GM23248 (cell line): Measurements from ENCODE around the gene MOV10L1. TPM values are rescaled to one million over a fixed set of nuclear protein-coding genes. Genes with fewer than 3 reads are reported as not detected.

Experiments used
- DNase-seq: peaks from one replicate; pipeline ENCODE4 v3.0.0-alpha.2; 2015
- H2AFZ ChIP-seq: fragments of 200-600 bp; sonication (generic); 2 replicates; pipeline ENCODE4 v1.6.1; 2016; ENCODE audit warnings: antibody characterized with exemption
- H3F3A ChIP-seq: fragments of 200-600 bp; sonication (generic); 2 replicates; pipeline ENCODE4 v1.6.1; 2016; ENCODE audit warnings: mild to moderate bottlenecking, antibody characterized with exemption, mixed run types; ENCODE audit not compliant: insufficient read depth
- H3K27ac ChIP-seq: fragments of 200-600 bp; sonication (generic); 2 replicates; pipeline ENCODE4 v1.5.1; 2016; ENCODE audit warnings: mild to moderate bottlenecking
- H3K27me3 ChIP-seq: fragments of 200-600 bp; sonication (generic); replicated peaks from 2 replicates; pipeline ENCODE4 v1.6.1; 2016; ENCODE audit warnings: mild to moderate bottlenecking; ENCODE audit not compliant: insufficient read depth
- H3K36me3 ChIP-seq: fragments of 200-600 bp; sonication (generic); 2 replicates; pipeline ENCODE4 v1.6.1; 2016; ENCODE audit warnings: low read depth, mild to moderate bottlenecking
- H3K4me1 ChIP-seq: fragments of 200-600 bp; sonication (generic); 2 replicates; pipeline ENCODE4 v1.6.1; 2016; ENCODE audit warnings: mild to moderate bottlenecking; ENCODE audit not compliant: insufficient read depth
- H3K4me2 ChIP-seq: fragments of 200-600 bp; sonication (generic); one replicate; pipeline ENCODE4 v1.6.1; 2016; ENCODE audit warnings: mild to moderate bottlenecking; ENCODE audit not compliant: unreplicated experiment
- H3K4me3 ChIP-seq: fragments of 200-600 bp; sonication (generic); 2 replicates; pipeline ENCODE4 v1.5.1; 2016; ENCODE audit warnings: mild to moderate bottlenecking
- H3K79me2 ChIP-seq: fragments of 200-600 bp; sonication (generic); 2 replicates; pipeline ENCODE4 v1.6.1; 2016; ENCODE audit warnings: mild to moderate bottlenecking; ENCODE audit not compliant: insufficient read depth
- H3K9ac ChIP-seq: fragments of 200-600 bp; sonication (generic); 2 replicates; pipeline ENCODE4 v1.6.1; 2016; ENCODE audit warnings: mild to moderate bottlenecking
- H3K9me2 ChIP-seq: fragments of 200-600 bp; sonication (generic); 2 replicates; pipeline ENCODE4 v1.6.1; 2016; ENCODE audit warnings: mixed run types, mild to moderate bottlenecking, moderate library complexity; ENCODE audit not compliant: insufficient read depth
- H3K9me3 ChIP-seq: fragments of 200-600 bp; sonication (generic); one replicate; pipeline ENCODE4 v1.6.1; 2017; ENCODE audit warnings: low read depth
- H4K20me1 ChIP-seq: fragments of 200-600 bp; sonication (generic); 2 replicates; pipeline ENCODE4 v1.6.0; 2016; ENCODE audit not compliant: insufficient read depth
- EZH2 ChIP-seq: fragments of 200-600 bp; sonication (generic); IDR thresholded peaks from 2 replicates; pipeline ENCODE4 v1.6.1; 2018; ENCODE audit warnings: antibody characterized with exemption, mild to moderate bottlenecking; ENCODE audit not compliant: insufficient read depth, poor library complexity, severe bottlenecking
- EZH2phosphoT487 ChIP-seq: fragments of 200-600 bp; sonication (generic); IDR thresholded peaks from 2 replicates; pipeline ENCODE4 v1.6.1; 2018; ENCODE audit warnings: antibody characterized with exemption, moderate library complexity, mild to moderate bottlenecking, low read depth; ENCODE audit not compliant: insufficient read depth
- WGBS, 2 experiments: methylation state at CpG; one replicate each; pipeline ENCODE4 v1.1.6; 2015 to 2017; ENCODE audit warnings: low lambda C conversion rate in 2 of 2, low coverage in 1 of 2; ENCODE audit errors: missing lambda C conversion rate in 2 of 2; 5-methylcytosine and 5-hydroxymethylcytosine counted together
- in situ Hi-C: fragments of 300-500 bp; cut with MboI; formaldehyde crosslinking; loops from 2 replicates; pipeline ENCODE4 v1.15.0; 2020
- polyA plus RNA-seq: library from polyadenylated mRNA; unstranded; fragments of >200 nt; fragmentation: Nextera tagmentation; extraction: Ambion mirVana; gene quantifications from 2 replicates; pipeline ENCODE4 v1.2.1, GENCODE V29; 2016
- total RNA-seq: library from RNA; depleted of rRNA; stranded (reverse); fragments of >200 nt; shearing (Covaris generic); gene quantifications from 2 replicates; pipeline ENCODE4 v1.2.3, GENCODE V29; 2014

The MOV10L1 gene
- total and polyA plus RNA-seq, 2 experiments from 2014 or later: not detected

DNA sequence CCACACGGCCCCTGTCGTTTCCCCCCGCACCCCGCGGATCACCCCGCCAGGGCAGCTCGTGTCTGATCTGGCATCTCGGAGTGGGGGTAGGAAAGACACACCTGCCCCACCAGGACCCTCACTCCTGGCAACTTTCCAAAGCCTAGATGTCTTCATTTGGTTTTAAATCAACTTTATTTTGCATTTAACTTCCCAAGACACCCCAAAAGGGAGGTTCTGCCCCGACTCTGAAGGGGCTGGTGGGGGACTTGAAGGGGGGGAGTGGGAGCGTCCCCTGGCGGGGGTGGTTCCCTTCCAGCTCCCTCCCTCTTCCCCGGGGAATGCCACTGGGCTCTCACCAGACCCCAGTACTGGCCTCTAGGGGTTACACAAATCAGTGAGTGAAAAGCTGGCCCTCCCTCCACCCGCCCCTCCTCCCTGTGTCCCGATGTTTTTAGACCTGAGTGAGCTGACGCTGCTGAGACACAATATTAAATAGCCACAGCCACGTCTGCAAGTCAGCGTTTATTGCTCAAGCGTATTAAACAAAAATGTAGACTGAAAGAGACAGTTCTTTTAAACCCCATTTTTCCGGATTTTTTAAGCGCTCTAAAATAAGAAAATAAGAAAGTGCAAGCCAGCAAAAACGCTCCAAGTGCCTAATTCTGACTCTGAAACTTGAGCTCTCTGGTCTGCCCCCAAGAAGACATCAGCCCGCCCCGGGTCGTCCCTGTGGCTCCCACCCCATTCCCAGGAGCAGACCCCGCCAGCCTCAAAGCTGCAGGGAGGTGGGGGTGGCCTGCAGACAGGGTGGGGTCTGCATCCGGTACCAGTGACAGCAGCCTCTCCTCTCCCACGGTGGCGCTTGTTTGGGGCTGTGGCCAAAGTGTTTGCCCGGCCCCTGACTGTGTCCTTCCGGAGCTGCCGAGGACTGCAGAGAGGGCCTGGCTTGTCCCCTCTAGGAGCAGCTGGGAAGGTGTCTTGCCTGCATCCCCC, 30.6 kb upstream of the MOV10L1 start:
- no peaks in the 10 kb centered on the region for H3K36me3 ChIP-seq
- H3K9me3 ChIP-seq: no peaks in the 10 kb centered on the region
- in situ Hi-C loops: no loop called here
- H3F3A ChIP-seq: no peaks in the 10 kb centered on the region
- H3K4me3 ChIP-seq: peak overlapping the region; percentile 31
- peak overlapping the region; percentile 68 for H3K4me2 ChIP-seq
- H3K9ac ChIP-seq: no peak overlapping the region
- no peaks in the 10 kb centered on the region for H4K20me1 ChIP-seq
- no peaks in the 10 kb centered on the region for H3K9me2 ChIP-seq
- 1 to 5% methylated on average over 27 to 31 of the region's 31 CpGs for WGBS, 2 experiments
- no peak overlapping the region; the same call in 1 of the 2 replicates for H2AFZ ChIP-seq
- TF ChIP-seq EZH2phosphoT487: no peak
- peak; percentile 76 for TF ChIP-seq EZH2
- peaks cover 29% of the 10 kb centered on the region for H3K27me3 ChIP-seq
- no peak overlapping the region for H3K27ac ChIP-seq
- peak; percentile 47 for DNase-seq
- H3K79me2 ChIP-seq: no peaks in the 10 kb centered on the region
- no peaks in the 10 kb centered on the region for H3K4me1 ChIP-seq

DNA sequence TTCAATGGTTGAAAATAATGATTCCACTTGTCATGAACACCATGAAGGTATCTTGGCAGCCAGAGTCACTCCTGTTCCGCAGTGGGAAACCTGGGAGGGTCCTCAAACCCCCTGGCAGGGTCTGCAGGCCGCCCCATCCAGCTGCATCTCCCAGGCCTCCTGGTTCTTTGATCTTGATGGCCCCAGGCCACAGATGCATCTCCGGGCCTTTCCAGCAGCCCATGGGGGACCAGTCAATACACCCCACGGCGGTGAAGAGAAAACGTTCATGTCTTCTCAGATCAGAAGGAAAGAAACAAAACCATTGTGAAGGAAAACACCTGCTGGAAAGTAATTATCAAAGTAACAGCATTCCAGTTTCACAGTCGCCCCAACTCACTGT, 29.9 kb upstream of the MOV10L1 start:
- Histone ChIP-seq H3K27ac (no peak overlapping the region), H3K4me3 (no peak overlapping the region), H3K4me2 (no peak overlapping the region), H3K9me3 (no peaks in the 10 kb centered on the region), H3K36me3 (no peaks in the 10 kb centered on the region), H2AFZ (no peak overlapping the region), H4K20me1 (no peaks in the 10 kb centered on the region), H3K27me3 (peaks cover 29% of the 10 kb centered on the region), H3K79me2 (no peaks in the 10 kb centered on the region), H3F3A (no peaks in the 10 kb centered on the region), H3K4me1 (no peaks in the 10 kb centered on the region), H3K9ac (no peak overlapping the region), H3K9me2 (no peaks in the 10 kb centered on the region)
- in situ Hi-C loops: no loop called here
- 64 to 82% methylated on average over 7 of the region's 7 CpGs for WGBS, 2 experiments
- no peak for DNase-seq
- TF ChIP-seq EZH2 (no peak), EZH2phosphoT487 (no peak)

DNA sequence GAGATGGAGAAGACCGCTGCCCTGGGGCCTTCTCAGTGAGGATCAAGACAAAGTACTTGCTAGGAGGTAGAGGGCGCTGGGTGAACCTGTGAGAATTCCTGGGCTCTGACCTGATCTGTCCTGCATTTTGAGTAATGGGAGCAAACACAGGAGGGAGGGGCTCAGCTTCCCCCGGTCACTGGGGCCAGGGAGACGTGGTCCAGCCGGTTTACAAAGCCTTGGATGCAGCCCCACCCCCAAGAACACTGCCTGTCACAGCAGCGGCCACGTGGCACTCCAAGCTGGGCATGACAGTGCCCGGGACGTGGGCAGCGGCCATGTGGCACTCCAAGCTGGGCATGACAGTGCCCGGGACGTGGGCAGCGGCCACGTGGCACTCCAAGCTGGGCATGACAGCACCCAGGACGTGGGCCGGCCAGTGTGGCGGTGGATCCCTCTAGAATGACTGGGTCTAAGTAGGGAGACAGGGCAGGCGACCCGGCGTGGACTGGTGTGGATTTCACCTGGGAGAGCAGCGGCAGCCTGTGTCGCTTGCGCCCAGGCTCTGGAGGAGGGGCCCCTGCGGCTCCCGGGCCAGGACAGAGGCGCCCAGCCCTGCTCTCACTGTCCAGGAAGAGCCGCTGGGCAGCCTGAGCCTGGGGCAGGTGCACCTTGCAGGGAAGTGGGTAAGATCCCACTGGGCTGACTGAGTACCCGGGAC, 29.2 kb upstream of the MOV10L1 start:
- H4K20me1 ChIP-seq: no peaks in the 10 kb centered on the region
- H3K79me2 ChIP-seq: no peaks in the 10 kb centered on the region
- H3K4me1 ChIP-seq: no peaks in the 10 kb centered on the region
- no peak overlapping the region for H3K27ac ChIP-seq
- H3K36me3 ChIP-seq: no peaks in the 10 kb centered on the region
- DNase-seq: no peak
- no peaks in the 10 kb centered on the region for H3F3A ChIP-seq
- no peak overlapping the region for H2AFZ ChIP-seq
- no peaks in the 10 kb centered on the region for H3K9me3 ChIP-seq
- H3K4me3 ChIP-seq: no peak overlapping the region
- H3K9ac ChIP-seq: no peak overlapping the region
- in situ Hi-C loops: no loop called here
- H3K9me2 ChIP-seq: no peaks in the 10 kb centered on the region
- WGBS, 2 experiments: 75 to 78% methylated on average over 28 of the region's 28 CpGs
- no peak for TF ChIP-seq EZH2
- TF ChIP-seq EZH2phosphoT487: no peak
- H3K27me3 ChIP-seq: peaks cover 29% of the 10 kb centered on the region
- no peak overlapping the region for H3K4me2 ChIP-seq

- H2AFZ ChIP-seq: no peak overlapping the region
- in situ Hi-C loops: no loop called here
Observed at GRCh38 chr22:50061141-50061823, 28.5 kb upstream of the MOV10L1 start.

More at GRCh38 chr22:50061141-50061823, 28.5 kb upstream of the MOV10L1 start:
- peaks cover 25% of the 10 kb centered on the region for H3K27me3 ChIP-seq
- H3K9ac ChIP-seq: no peak overlapping the region
- no peaks in the 10 kb centered on the region for H3F3A ChIP-seq
- 70 to 73% methylated on average over 20 to 27 of the region's 27 CpGs for WGBS, 2 experiments
- no peak for TF ChIP-seq EZH2
- TF ChIP-seq EZH2phosphoT487: no peak
- no peak for DNase-seq
- no peak overlapping the region for H3K27ac ChIP-seq
- H3K79me2 ChIP-seq: no peaks in the 10 kb centered on the region
- no peaks in the 10 kb centered on the region for H3K4me1 ChIP-seq
- H3K36me3 ChIP-seq: no peaks in the 10 kb centered on the region
- H4K20me1 ChIP-seq: no peaks in the 10 kb centered on the region
- no peaks in the 10 kb centered on the region for H3K9me3 ChIP-seq
- H3K4me3 ChIP-seq: no peak overlapping the region
- H3K4me2 ChIP-seq: no peak overlapping the region
- H3K9me2 ChIP-seq: no peaks in the 10 kb centered on the region
